Stomach smooth muscle (tissue), 2 donors: ENCODE results near the gene ECD.

Source experiments
- H3K27ac ChIP-seq: one replicate; pipeline ENCODE4 v1.7.0; 2013; ENCODE audit warnings: mild to moderate bottlenecking, low read length, inconsistent platforms
- H3K27me3 ChIP-seq, 2 donors: one replicate each; pipeline ENCODE4 v1.7.0; 2013; ENCODE audit warnings: low read length in 2 of 2; ENCODE audit not compliant: insufficient read depth in 2 of 2, control insufficient read depth in 1 of 2
- H3K36me3 ChIP-seq, 2 donors: one replicate each; pipeline ENCODE4 v1.7.0; 2013; ENCODE audit warnings: low read length in 2 of 2; ENCODE audit not compliant: control insufficient read depth in 2 of 2, insufficient read depth in 2 of 2
- H3K4me1 ChIP-seq: one replicate; pipeline ENCODE4 v1.7.0; 2013; ENCODE audit warnings: low read length; ENCODE audit not compliant: control insufficient read depth, insufficient read depth
- H3K4me3 ChIP-seq, 2 donors: one replicate each; pipeline ENCODE4 v1.7.0; 2013; ENCODE audit warnings: low read length in 2 of 2
- H3K9ac ChIP-seq, 2 donors: one replicate each; pipeline ENCODE4 v1.7.0; 2013; ENCODE audit warnings: low read length in 2 of 2, mild to moderate bottlenecking in 1 of 2
- H3K9me3 ChIP-seq, 2 donors: one replicate each; pipeline ENCODE4 v1.7.0; 2013; ENCODE audit warnings: low read length in 2 of 2; ENCODE audit not compliant: control insufficient read depth in 2 of 2
- donor health status: healthy.
- donor health status: Pancreatic carcinoma.

Gene ECD

GRCh38 chr10:73084209-73084608 lies 83.6 kb downstream of the ECD start:
- H3K9ac ChIP-seq: no peak overlapping the region
- H3K4me1 ChIP-seq: no peaks in the 10 kb centered on the region
- no peaks in the 10 kb centered on the region for H3K36me3 ChIP-seq
- H3K9me3 ChIP-seq: no peaks in the 10 kb centered on the region
- no peak overlapping the region for H3K4me3 ChIP-seq
- no peaks in the 10 kb centered on the region for H3K27me3 ChIP-seq
- no peak overlapping the region for H3K27ac ChIP-seq
